Upper lobe of left lung (tissue), 4 donors: ENCODE data around the gene TCF12.

ENCODE experiments used
- EP300 ChIP-seq, 4 donors: sonication (generic); formaldehyde crosslinking; IDR thresholded peaks; one replicate each; pipeline ENCODE4 v1.5.1; 2017; ENCODE audit warnings: antibody characterized with exemption in 4 of 4, control low read depth in 2 of 4
- POLR2AphosphoS5 ChIP-seq, 2 donors: sonication (generic); formaldehyde crosslinking; IDR thresholded peaks; one replicate each; pipeline ENCODE4 v1.5.1; 2017; ENCODE audit warnings: antibody characterized with exemption in 2 of 2
- TF ChIP-seq, protein P1 (sequence below), 6 experiments: fragments of 450-650 bp in 4 of 6; fragments of 200-600 bp in 2 of 6; sonication (generic) in 2 of 6; IDR thresholded peaks; one replicate each; pipeline ENCODE4 v1.5.1; 2016 to 2019; ENCODE audit warnings: antibody characterized with exemption in 6 of 6

DNA sequence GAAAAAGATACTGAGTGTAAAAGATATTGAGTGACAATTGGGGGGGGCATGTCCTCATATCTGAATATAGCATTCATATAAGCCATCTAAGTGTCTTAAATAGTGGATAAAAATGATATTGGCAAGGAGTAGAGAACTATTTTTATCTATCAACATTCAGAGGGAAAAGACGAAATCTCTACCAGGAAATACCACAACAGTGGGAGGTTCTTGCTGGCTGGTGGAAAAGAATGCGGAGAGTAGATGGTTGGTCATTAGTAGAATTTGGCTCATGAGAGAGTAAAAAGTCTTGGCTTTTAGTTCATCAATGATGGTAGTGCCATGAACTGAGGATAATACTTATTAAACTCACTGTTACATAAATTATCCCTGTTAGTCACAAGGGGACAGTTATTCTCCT lies 4.8 kb upstream of the TCF12 start:
- TF ChIP-seq EP300 (IDR thresholded peaks at IDR 0.05): no peak
- no peak for TF ChIP-seq POLR2AphosphoS5 (IDR thresholded peaks at IDR 0.05)
- TF ChIP-seq, protein P1, sequence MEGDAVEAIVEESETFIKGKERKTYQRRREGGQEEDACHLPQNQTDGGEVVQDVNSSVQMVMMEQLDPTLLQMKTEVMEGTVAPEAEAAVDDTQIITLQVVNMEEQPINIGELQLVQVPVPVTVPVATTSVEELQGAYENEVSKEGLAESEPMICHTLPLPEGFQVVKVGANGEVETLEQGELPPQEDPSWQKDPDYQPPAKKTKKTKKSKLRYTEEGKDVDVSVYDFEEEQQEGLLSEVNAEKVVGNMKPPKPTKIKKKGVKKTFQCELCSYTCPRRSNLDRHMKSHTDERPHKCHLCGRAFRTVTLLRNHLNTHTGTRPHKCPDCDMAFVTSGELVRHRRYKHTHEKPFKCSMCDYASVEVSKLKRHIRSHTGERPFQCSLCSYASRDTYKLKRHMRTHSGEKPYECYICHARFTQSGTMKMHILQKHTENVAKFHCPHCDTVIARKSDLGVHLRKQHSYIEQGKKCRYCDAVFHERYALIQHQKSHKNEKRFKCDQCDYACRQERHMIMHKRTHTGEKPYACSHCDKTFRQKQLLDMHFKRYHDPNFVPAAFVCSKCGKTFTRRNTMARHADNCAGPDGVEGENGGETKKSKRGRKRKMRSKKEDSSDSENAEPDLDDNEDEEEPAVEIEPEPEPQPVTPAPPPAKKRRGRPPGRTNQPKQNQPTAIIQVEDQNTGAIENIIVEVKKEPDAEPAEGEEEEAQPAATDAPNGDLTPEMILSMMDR (IDR thresholded peaks at IDR 0.05): no peak
